IPS-18a (cell line): Measurements from ENCODE around the gene TNFAIP8L3.

Experiments
- H3K27ac ChIP-seq: one replicate; pipeline ENCODE4 v1.5.1; 2013; ENCODE audit warnings: low read length
- H3K27me3 ChIP-seq: one replicate; pipeline ENCODE4 v1.6.1; 2013; ENCODE audit warnings: mild to moderate bottlenecking, low read length; ENCODE audit not compliant: control insufficient read depth, insufficient read depth
- H3K36me3 ChIP-seq: one replicate; pipeline ENCODE4 v1.6.1; 2013; ENCODE audit warnings: low read depth, low read length; ENCODE audit not compliant: control insufficient read depth
- H3K4me1 ChIP-seq: one replicate; pipeline ENCODE4 v1.6.1; 2013; ENCODE audit warnings: low read depth, low read length; ENCODE audit not compliant: control insufficient read depth
- H3K4me3 ChIP-seq: one replicate; pipeline ENCODE4 v1.5.1; 2013; ENCODE audit warnings: low read length
- H3K9ac ChIP-seq: one replicate; pipeline ENCODE4 v1.6.1; 2013; ENCODE audit warnings: mild to moderate bottlenecking, low read length, moderate library complexity
- H3K9me3 ChIP-seq: one replicate; pipeline ENCODE4 v1.6.1; 2013; ENCODE audit warnings: low read depth, low read length; ENCODE audit not compliant: control insufficient read depth

TNFAIP8L3 gene

GRCh38 chr15:51071578-51071977, 23.1 kb downstream of the TNFAIP8L3 start:
- Histone ChIP-seq H3K36me3 (no peaks in the 10 kb centered on the region), H3K4me3 (no peak overlapping the region), H3K9me3 (no peaks in the 10 kb centered on the region), H3K9ac (no peak overlapping the region), H3K27ac (no peak overlapping the region), H3K27me3 (no peaks in the 10 kb centered on the region), H3K4me1 (no peaks in the 10 kb centered on the region)

- H3K27ac ChIP-seq, result no peak overlapping the region
- no peaks in the 10 kb centered on the region for H3K27me3 ChIP-seq
- no peaks in the 10 kb centered on the region for H3K9me3 ChIP-seq
- H3K4me1 ChIP-seq, result no peaks in the 10 kb centered on the region
- H3K36me3 ChIP-seq, result no peaks in the 10 kb centered on the region
- H3K9ac ChIP-seq, result no peak overlapping the region
- no peak overlapping the region for H3K4me3 ChIP-seq
Measured at GRCh38 chr15:51069983-51070382, 24.7 kb downstream of the TNFAIP8L3 start.

GRCh38 chr15:51067510-51067909, 27.2 kb downstream of the TNFAIP8L3 start:
- Histone ChIP-seq H3K27ac (no peak overlapping the region), H3K4me1 (no peaks in the 10 kb centered on the region), H3K4me3 (no peak overlapping the region), H3K36me3 (no peaks in the 10 kb centered on the region), H3K27me3 (no peaks in the 10 kb centered on the region), H3K9me3 (no peaks in the 10 kb centered on the region), H3K9ac (no peak overlapping the region)

- no peak overlapping the region for H3K9ac ChIP-seq
- H3K36me3 ChIP-seq, result no peaks in the 10 kb centered on the region
- no peaks in the 10 kb centered on the region for H3K4me1 ChIP-seq
- no peaks in the 10 kb centered on the region for H3K27me3 ChIP-seq
- H3K9me3 ChIP-seq, result no peaks in the 10 kb centered on the region
- H3K4me3 ChIP-seq, result no peak overlapping the region
- no peak overlapping the region for H3K27ac ChIP-seq
Measured at GRCh38 chr15:51065781-51066180, 28.9 kb downstream of the TNFAIP8L3 start.

GRCh38 chr15:51065261-51065660, 29.4 kb downstream of the TNFAIP8L3 start:
- Histone ChIP-seq H3K9me3 (no peaks in the 10 kb centered on the region), H3K36me3 (no peaks in the 10 kb centered on the region), H3K27ac (no peak overlapping the region), H3K9ac (no peak overlapping the region), H3K4me1 (no peaks in the 10 kb centered on the region), H3K4me3 (no peak overlapping the region), H3K27me3 (no peaks in the 10 kb centered on the region)

GRCh38 chr15:51062736-51063135, 32.0 kb downstream of the TNFAIP8L3 start:
- Histone ChIP-seq H3K27ac (no peak overlapping the region), H3K4me3 (no peak overlapping the region), H3K27me3 (no peaks in the 10 kb centered on the region), H3K4me1 (no peaks in the 10 kb centered on the region), H3K9ac (no peak overlapping the region), H3K9me3 (no peaks in the 10 kb centered on the region), H3K36me3 (no peaks in the 10 kb centered on the region)

- H3K36me3 ChIP-seq, result no peaks in the 10 kb centered on the region
- no peak overlapping the region for H3K27ac ChIP-seq
- no peak overlapping the region for H3K9ac ChIP-seq
- H3K4me3 ChIP-seq, result no peak overlapping the region
- H3K9me3 ChIP-seq, result no peaks in the 10 kb centered on the region
- H3K4me1 ChIP-seq, result no peaks in the 10 kb centered on the region
- no peaks in the 10 kb centered on the region for H3K27me3 ChIP-seq
Measured at GRCh38 chr15:51060030-51060673, 34.6 kb downstream of the TNFAIP8L3 start.

GRCh38 chr15:51054535-51054934, 40.2 kb downstream of the TNFAIP8L3 start:
- H3K27ac ChIP-seq, result no peak overlapping the region
- H3K4me3 ChIP-seq, result no peak overlapping the region
- H3K9ac ChIP-seq, result no peak overlapping the region
- H3K9me3 ChIP-seq, result no peaks in the 10 kb centered on the region
- no peaks in the 10 kb centered on the region for H3K36me3 ChIP-seq
- no peaks in the 10 kb centered on the region for H3K27me3 ChIP-seq
- H3K4me1 ChIP-seq, result no peaks in the 10 kb centered on the region

GRCh38 chr15:51053571-51053970, 41.1 kb downstream of the TNFAIP8L3 start:
- H3K9me3 ChIP-seq, result no peaks in the 10 kb centered on the region
- no peaks in the 10 kb centered on the region for H3K4me1 ChIP-seq
- H3K36me3 ChIP-seq, result no peaks in the 10 kb centered on the region
- no peak overlapping the region for H3K27ac ChIP-seq
- H3K27me3 ChIP-seq, result no peaks in the 10 kb centered on the region
- H3K4me3 ChIP-seq, result no peak overlapping the region
- H3K9ac ChIP-seq, result no peak overlapping the region

GRCh38 chr15:51051776-51052175, 42.9 kb downstream of the TNFAIP8L3 start:
- H3K9ac ChIP-seq, result no peak overlapping the region
- no peaks in the 10 kb centered on the region for H3K9me3 ChIP-seq
- H3K27ac ChIP-seq, result no peak overlapping the region
- H3K27me3 ChIP-seq, result no peaks in the 10 kb centered on the region
- H3K4me1 ChIP-seq, result peaks cover 4% of the 10 kb centered on the region
- no peak overlapping the region for H3K4me3 ChIP-seq
- H3K36me3 ChIP-seq, result no peaks in the 10 kb centered on the region

GRCh38 chr15:51049081-51049480, 45.6 kb downstream of the TNFAIP8L3 start:
- no peaks in the 10 kb centered on the region for H3K36me3 ChIP-seq
- H3K9ac ChIP-seq, result no peak overlapping the region
- H3K27ac ChIP-seq, result no peak overlapping the region
- no peaks in the 10 kb centered on the region for H3K27me3 ChIP-seq
- H3K4me3 ChIP-seq, result no peak overlapping the region
- peaks cover 4% of the 10 kb centered on the region for H3K4me1 ChIP-seq
- no peaks in the 10 kb centered on the region for H3K9me3 ChIP-seq

- H3K9ac ChIP-seq, result no peak overlapping the region
- no peak overlapping the region for H3K27ac ChIP-seq
- no peaks in the 10 kb centered on the region for H3K36me3 ChIP-seq
- H3K9me3 ChIP-seq, result no peaks in the 10 kb centered on the region
- H3K4me1 ChIP-seq, result peaks cover 4% of the 10 kb centered on the region
- no peaks in the 10 kb centered on the region for H3K27me3 ChIP-seq
- no peak overlapping the region for H3K4me3 ChIP-seq
Measured at GRCh38 chr15:51048308-51048707, 46.4 kb downstream of the TNFAIP8L3 start.
